Neural progenitor cell (in vitro differentiated cells): ENCODE results near the gene HOXA11. TPM values are rescaled to one million over a fixed set of nuclear protein-coding genes. Genes with fewer than 3 reads are reported as not detected.

Experiments
- DNase-seq: peaks from one replicate; pipeline ENCODE4 v3.0.0-alpha.2; 2016; ENCODE audit warnings: low spot score
- H2AFZ ChIP-seq: fragments of 200-600 bp; sonication (generic); replicated peaks from 2 replicates; pipeline ENCODE4 v1.6.1; 2016; ENCODE audit warnings: antibody characterized with exemption
- H3F3A ChIP-seq: fragments of 200-600 bp; sonication (generic); 2 replicates; pipeline ENCODE4 v1.6.1; 2016; ENCODE audit warnings: antibody characterized with exemption, low read depth
- H3K27ac ChIP-seq: fragments of 200-600 bp; sonication (generic); 2 replicates; pipeline ENCODE4 v1.5.1; 2016; ENCODE audit warnings: mild to moderate bottlenecking
- H3K27me3 ChIP-seq: fragments of 200-600 bp; sonication (generic); 2 replicates; pipeline ENCODE4 v1.6.1; 2016; ENCODE audit warnings: mild to moderate bottlenecking, moderate library complexity
- H3K36me3 ChIP-seq: fragments of 200-600 bp; sonication (generic); 2 replicates; pipeline ENCODE4 v1.5.1; 2016
- H3K4me1 ChIP-seq: fragments of 200-600 bp; sonication (generic); 2 replicates; pipeline ENCODE4 v1.6.1; 2016; ENCODE audit warnings: mixed run types
- H3K4me2 ChIP-seq: fragments of 200-600 bp; sonication (generic); 2 replicates; pipeline ENCODE4 v1.6.1; 2016
- H3K4me3 ChIP-seq: fragments of 200-600 bp; sonication (generic); 2 replicates; pipeline ENCODE4 v1.5.1; 2016
- H3K79me2 ChIP-seq: fragments of 200-600 bp; sonication (generic); 2 replicates; pipeline ENCODE4 v1.6.1; 2016; ENCODE audit warnings: low read depth
- H3K9ac ChIP-seq: fragments of 200-600 bp; sonication (generic); 2 replicates; pipeline ENCODE4 v1.6.1; 2016
- H3K9me3 ChIP-seq: fragments of 200-600 bp; sonication (generic); 2 replicates; pipeline ENCODE4 v1.5.1; 2016; ENCODE audit warnings: low read depth
- H4K20me1 ChIP-seq: fragments of 200-600 bp; sonication (generic); 2 replicates; pipeline ENCODE4 v1.6.1; 2016; ENCODE audit warnings: low read depth
- H3K27ac Mint-ChIP-seq: 3 replicates; pipeline ENCODE4 v1.8.0; 2021; ENCODE audit warnings: mixed read lengths
- H3K27me3 Mint-ChIP-seq: 2 replicates; pipeline ENCODE4 v1.8.0; 2022; ENCODE audit warnings: low read depth, mild to moderate bottlenecking, inconsistent platforms, moderate library complexity, mixed read lengths; ENCODE audit not compliant: insufficient read depth
- H3K36me3 Mint-ChIP-seq: 3 replicates; pipeline ENCODE4 v1.8.0; 2021; ENCODE audit warnings: mixed read lengths
- H3K4me1 Mint-ChIP-seq: 3 replicates; pipeline ENCODE4 v1.8.0; 2021; ENCODE audit warnings: mixed read lengths
- H3K4me3 Mint-ChIP-seq: 3 replicates; pipeline ENCODE4 v1.8.0; 2021; ENCODE audit warnings: mild to moderate bottlenecking, moderate library complexity, mixed read lengths
- H3K9me3 Mint-ChIP-seq: 3 replicates; pipeline ENCODE4 v1.8.0; 2020; ENCODE audit warnings: mixed read lengths
- EZH2 ChIP-seq: fragments of 200-600 bp; sonication (generic); IDR thresholded peaks from 2 replicates; pipeline ENCODE4 v1.6.1; 2017; ENCODE audit warnings: antibody characterized with exemption, mild to moderate bottlenecking, moderate library complexity
- EZH2phosphoT487 ChIP-seq: fragments of 200-600 bp; sonication (generic); IDR thresholded peaks from 2 replicates; pipeline ENCODE4 v1.6.1; 2017; ENCODE audit warnings: antibody characterized with exemption
- total RNA-seq: library from RNA; depleted of rRNA; stranded (reverse); fragments of >200 nt; gene quantifications from 2 replicates; pipeline ENCODE4 v1.2.3, GENCODE V29; 2015; ENCODE audit warnings: low replicate concordance
- TF ChIP-seq, protein P1 (sequence below): fragments of 200-600 bp; sonication (generic); IDR thresholded peaks from 2 replicates; pipeline ENCODE4 v1.5.1; 2017; ENCODE audit warnings: antibody characterized with exemption, mild to moderate bottlenecking

HOXA11 gene
- total RNA-seq, 1 donor from 2014 or later: not detected

DNA sequence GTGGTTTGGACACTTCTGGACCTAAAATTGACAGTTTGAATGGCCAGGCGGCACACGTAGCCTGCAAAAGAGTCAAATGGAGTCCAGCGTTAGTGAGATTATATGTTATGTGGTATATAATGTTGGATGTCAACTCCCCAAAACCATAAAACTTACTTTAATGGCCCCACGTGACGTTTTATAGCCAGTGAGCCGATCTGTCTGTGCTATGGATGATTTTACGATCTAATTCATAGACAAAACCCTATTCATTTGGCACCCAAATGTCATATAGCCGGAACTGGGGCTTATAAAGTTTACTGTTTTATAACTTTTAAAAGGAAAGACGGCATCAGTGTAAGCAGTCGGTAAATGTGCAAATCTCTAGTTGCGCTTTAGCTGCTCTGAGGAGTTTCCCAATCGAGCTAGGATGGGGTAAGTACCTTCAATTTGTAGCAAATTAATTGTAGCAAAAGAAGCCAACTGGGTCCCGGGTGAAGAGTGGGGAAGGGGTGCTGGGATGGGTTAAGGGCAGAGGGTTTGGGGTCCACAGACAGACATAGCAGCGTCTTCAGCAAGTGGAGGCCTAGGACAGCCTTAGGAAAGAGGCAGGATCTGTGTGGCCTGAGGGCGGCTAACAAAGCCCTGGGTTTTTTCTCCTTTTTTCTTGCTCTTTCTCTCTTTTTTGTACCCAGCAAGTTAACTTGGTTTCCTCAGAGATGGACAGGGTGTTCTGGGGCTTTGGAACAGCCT is 44.7 kb downstream of the HOXA11 start:
- Histone ChIP-seq H3K4me1 (peaks cover 10% of the 10 kb centered on the region), H3K27ac (no peak overlapping the region), H3K4me3 (no peak overlapping the region), H3K79me2 (no peaks in the 10 kb centered on the region), H4K20me1 (peaks cover 92% of the 10 kb centered on the region), H2AFZ (no peak overlapping the region), H3K36me3 (no peaks in the 10 kb centered on the region), H3K9ac (no peak overlapping the region), H3F3A (no peaks in the 10 kb centered on the region), H3K27me3 (peaks cover 100% of the 10 kb centered on the region), H3K4me2 (no peak overlapping the region), H3K9me3 (no peaks in the 10 kb centered on the region)
- no peak overlapping the region for H3K27ac Mint-ChIP-seq
- H3K4me1 Mint-ChIP-seq: peaks cover 8% of the 10 kb centered on the region
- no peak overlapping the region for H3K4me3 Mint-ChIP-seq
- H3K9me3 Mint-ChIP-seq: peaks cover 10% of the 10 kb centered on the region
- TF ChIP-seq EZH2: peak; percentile 84
- no peak for TF ChIP-seq EZH2phosphoT487
- TF ChIP-seq, protein P1, sequence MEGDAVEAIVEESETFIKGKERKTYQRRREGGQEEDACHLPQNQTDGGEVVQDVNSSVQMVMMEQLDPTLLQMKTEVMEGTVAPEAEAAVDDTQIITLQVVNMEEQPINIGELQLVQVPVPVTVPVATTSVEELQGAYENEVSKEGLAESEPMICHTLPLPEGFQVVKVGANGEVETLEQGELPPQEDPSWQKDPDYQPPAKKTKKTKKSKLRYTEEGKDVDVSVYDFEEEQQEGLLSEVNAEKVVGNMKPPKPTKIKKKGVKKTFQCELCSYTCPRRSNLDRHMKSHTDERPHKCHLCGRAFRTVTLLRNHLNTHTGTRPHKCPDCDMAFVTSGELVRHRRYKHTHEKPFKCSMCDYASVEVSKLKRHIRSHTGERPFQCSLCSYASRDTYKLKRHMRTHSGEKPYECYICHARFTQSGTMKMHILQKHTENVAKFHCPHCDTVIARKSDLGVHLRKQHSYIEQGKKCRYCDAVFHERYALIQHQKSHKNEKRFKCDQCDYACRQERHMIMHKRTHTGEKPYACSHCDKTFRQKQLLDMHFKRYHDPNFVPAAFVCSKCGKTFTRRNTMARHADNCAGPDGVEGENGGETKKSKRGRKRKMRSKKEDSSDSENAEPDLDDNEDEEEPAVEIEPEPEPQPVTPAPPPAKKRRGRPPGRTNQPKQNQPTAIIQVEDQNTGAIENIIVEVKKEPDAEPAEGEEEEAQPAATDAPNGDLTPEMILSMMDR: no peak
- DNase-seq: no peak
- H3K27me3 Mint-ChIP-seq: peaks cover 90% of the 10 kb centered on the region
- no peaks in the 10 kb centered on the region for H3K36me3 Mint-ChIP-seq

- DNase-seq: peak; percentile 70
- Histone ChIP-seq H3K4me1 (peaks cover 10% of the 10 kb centered on the region), H3K4me2 (peak overlapping the region; percentile 51), H3K27ac (no peak overlapping the region), H3K79me2 (no peaks in the 10 kb centered on the region), H3K27me3 (peaks cover 100% of the 10 kb centered on the region), H3K36me3 (no peaks in the 10 kb centered on the region), H3K4me3 (no peak overlapping the region), H4K20me1 (peaks cover 95% of the 10 kb centered on the region), H2AFZ (no peak overlapping the region), H3K9me3 (no peaks in the 10 kb centered on the region), H3F3A (no peaks in the 10 kb centered on the region), H3K9ac (no peak overlapping the region)
- Mint-ChIP-seq H3K36me3 (no peaks in the 10 kb centered on the region), H3K27me3 (peaks cover 92% of the 10 kb centered on the region), H3K9me3 (peaks cover 8% of the 10 kb centered on the region), H3K4me3 (peak overlapping the region; percentile 67), H3K27ac (no peak overlapping the region), H3K4me1 (peaks cover 8% of the 10 kb centered on the region)
- TF ChIP-seq, protein P1: no peak
- TF ChIP-seq EZH2 (peak; percentile 100), EZH2phosphoT487 (peak; percentile 99)
Measured at GRCh38 chr7:27139334-27140125, 45.5 kb downstream of the HOXA11 start.

GRCh38 chr7:27138985-27139333 is 46.1 kb downstream of the HOXA11 start:
- Mint-ChIP-seq H3K9me3 (peaks cover 11% of the 10 kb centered on the region), H3K4me1 (peaks cover 8% of the 10 kb centered on the region), H3K27me3 (peaks cover 92% of the 10 kb centered on the region), H3K27ac (no peak overlapping the region), H3K4me3 (no peak overlapping the region), H3K36me3 (peaks cover 1% of the 10 kb centered on the region)
- Histone ChIP-seq H3K4me3 (no peak overlapping the region), H3K36me3 (no peaks in the 10 kb centered on the region), H2AFZ (no peak overlapping the region), H3F3A (no peaks in the 10 kb centered on the region), H4K20me1 (peaks cover 95% of the 10 kb centered on the region), H3K27me3 (peaks cover 100% of the 10 kb centered on the region), H3K9ac (no peak overlapping the region), H3K79me2 (no peaks in the 10 kb centered on the region), H3K4me1 (peaks cover 10% of the 10 kb centered on the region), H3K4me2 (peak overlapping the region; percentile 51), H3K9me3 (no peaks in the 10 kb centered on the region), H3K27ac (no peak overlapping the region)
- TF ChIP-seq EZH2: no peak
- TF ChIP-seq, protein P1: no peak
- TF ChIP-seq EZH2phosphoT487: no peak
- no peak for DNase-seq
